ENCODE measurements around the gene PPDPF.
"Not testable (repeated sequence)": the region's sequence is repeated elsewhere in the genome, so short reads cannot be mapped to it uniquely, and the experiment has no call there.

Gene PPDPF

DNA sequence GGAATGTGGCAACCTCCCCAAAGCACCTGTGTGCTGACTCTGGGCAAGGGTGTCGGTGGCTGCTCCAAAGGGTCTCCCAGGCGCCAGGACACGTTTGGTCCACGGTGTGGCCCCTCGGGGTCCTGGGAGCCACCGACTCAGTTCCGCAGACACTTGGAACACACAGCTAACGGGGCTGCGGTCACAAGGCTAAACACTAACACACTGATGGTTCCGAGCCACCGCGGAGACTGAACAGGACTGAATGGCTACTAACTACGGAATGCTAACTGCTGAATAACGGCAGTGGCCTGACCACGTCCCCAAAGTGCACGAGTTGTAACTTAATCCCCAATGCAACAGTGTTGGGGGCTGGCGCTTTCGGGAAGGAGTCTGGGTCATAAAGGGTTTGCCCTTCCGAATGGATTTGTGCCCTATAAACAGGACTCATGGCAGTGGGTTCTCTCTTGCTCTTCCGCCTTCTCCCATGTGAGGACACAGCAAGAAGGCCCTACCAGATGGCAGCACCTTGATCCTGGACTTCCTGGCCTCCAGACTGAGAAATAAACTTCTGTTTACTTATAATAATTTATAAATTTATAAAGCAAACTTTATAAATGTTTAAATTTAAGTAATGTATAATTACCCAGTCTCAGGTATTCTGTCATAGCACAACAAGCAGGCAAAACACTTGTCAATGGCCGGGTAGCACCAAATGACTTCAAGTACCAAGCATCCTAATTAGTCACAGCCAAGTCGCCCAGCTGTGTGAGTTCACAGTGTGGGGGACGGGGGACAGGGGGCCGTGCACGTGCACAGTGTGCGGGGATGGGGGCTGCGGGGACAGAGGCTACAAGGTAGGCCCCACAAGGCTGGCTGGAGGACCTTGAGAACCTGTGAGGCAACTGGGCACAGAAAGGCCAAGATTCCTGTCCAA lies 19.4 kb upstream of the PPDPF start:
- no peak for DNase-seq

DNA sequence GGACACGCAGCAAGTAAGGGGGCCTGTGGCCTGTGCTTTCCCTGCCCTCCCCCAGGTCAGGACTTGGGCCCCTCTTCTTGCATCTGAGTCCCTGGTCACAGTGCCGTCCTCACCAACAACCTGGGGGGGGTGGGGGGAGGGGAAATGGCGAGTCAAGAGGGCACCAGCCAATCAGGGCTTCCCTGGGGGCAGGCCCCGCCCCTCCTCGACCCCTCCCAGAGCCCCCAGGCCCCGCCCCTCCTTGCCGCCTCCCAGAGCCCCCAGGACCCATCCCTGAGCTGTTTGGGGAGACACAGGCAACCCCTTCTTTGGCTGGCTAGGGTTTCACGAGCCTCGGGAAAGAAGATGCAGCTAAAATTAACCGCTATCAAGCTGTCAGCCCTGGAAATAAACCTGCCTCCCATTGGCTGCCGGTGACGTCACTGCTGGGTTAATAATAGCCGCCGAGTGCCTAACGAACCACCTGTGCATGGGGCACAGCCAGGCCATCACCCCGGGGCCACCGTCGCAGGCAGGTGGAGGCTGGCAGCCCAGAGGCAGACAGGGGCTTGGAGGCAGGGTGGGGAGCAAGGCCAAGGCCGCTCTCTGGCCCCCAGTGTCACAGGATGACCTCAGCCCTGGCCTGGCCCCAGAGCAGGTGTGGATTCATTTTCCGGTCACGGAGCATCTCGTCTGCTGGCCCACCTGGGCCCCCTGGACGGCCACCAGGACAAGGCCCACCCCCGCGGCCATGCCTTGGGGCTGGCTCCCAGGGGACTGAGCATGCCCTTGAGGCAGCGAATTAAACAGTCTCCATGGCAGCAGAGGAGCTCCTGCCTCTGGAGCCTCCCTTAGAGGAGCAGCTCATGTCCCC lies 18.5 kb upstream of the PPDPF start:
- DNase-seq: peak; percentile 88

DNA sequence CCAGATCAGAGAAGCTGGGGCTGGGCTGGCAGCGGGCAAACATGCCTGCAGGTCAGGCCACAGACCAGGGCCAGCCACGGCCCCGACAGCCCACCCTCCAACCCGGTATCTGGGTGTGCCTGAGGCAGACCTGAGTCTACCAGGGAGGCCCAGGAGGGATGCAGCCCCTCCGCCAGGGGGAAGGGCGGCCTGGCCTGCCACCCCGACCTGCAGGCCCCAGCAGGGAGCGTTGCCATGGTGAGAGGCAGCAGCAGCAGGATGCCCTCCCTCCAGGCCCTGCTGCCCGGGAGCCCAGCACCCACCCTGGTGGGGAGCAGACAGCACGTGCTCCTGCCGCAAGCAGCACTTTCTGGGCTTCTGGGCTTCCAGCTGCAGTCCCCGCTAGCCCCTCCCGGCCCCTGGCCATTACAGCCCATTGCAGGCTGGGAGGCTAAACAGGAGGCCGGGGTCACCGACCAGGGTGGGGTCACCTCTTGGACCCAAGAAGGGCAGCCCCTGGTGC lies 17.8 kb upstream of the PPDPF start:
- DNase-seq: peak; percentile 88

DNA sequence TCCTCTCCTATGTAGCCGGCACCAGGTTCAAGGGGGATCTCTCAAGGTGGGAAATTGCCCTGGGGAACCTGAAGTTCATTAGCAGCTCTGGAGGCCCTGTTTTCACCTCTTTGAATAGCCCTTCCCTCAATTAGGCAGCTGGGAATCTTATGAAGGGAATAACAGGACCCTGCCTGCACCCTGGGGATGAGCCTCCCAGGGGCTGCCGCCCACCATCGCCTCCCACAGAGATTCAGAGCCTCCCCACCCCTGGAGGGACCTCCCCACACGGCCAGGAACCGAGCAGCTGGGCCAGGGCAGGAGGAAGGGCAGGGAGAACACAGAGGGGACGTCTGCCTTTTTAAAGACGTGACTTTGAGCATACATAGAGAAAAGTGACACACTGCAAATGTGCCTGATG lies 17.0 kb upstream of the PPDPF start:
- no peak for DNase-seq

DNA sequence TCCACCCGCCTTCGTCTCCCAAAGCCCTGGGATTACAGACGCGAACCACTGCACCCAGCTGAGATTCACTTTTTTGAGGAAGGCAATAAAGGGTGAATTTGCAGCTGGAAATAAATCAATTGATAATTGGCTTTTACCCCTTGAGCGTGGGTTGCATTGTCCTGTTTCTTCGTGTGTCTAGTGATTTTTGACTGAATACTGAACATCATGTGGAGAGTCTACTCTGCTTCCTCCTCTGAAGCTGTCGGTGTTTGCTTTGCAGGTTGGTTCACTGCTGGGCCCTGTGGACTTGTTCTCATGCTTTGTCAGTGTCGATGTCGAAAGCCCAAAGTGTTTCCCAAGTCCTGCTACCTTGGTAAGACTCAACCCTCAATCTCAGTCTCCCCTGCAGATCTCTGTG lies 15.9 kb upstream of the PPDPF start:
- no peak for DNase-seq

DNA sequence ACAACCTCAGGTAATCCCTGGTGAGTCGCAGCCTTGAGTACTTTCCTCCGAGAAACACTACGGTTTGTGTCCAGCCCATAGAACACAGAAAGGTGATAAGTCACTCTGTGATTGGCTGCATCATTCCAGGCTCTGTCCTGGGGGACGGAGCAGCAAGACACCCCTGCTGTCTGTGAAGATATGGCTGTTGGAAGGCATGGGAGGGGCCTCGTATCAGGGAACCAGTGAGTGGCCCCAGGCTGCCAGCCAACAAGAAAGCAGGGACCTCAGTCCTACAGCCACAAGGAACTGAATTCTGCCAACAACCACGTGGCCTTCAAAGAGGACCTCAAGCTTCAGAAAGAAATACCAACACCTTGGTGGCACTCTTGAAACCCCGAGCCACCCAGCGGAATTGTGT lies 15.3 kb upstream of the PPDPF start:
- no peak for DNase-seq

DNA sequence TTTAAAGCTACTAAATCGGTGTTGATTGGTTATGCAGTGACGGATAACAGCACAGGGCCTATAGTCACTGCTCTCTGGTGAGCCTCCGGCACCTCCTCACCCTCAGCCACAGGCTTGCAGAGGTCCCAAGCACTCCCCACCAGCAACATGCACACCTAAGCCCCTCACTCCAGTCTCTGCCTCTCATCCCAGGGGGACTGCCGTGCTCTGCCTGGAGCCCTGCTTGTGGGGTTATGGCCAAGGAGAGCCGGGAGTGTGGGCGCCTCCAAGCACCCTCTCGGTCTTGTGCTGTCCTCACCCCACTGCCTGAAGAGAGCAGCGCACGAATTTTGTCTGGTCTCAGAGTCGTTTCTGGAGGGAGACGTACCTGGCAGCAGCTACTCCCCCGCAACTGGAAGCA lies 14.8 kb upstream of the PPDPF start:
- DNase-seq: no peak

DNA sequence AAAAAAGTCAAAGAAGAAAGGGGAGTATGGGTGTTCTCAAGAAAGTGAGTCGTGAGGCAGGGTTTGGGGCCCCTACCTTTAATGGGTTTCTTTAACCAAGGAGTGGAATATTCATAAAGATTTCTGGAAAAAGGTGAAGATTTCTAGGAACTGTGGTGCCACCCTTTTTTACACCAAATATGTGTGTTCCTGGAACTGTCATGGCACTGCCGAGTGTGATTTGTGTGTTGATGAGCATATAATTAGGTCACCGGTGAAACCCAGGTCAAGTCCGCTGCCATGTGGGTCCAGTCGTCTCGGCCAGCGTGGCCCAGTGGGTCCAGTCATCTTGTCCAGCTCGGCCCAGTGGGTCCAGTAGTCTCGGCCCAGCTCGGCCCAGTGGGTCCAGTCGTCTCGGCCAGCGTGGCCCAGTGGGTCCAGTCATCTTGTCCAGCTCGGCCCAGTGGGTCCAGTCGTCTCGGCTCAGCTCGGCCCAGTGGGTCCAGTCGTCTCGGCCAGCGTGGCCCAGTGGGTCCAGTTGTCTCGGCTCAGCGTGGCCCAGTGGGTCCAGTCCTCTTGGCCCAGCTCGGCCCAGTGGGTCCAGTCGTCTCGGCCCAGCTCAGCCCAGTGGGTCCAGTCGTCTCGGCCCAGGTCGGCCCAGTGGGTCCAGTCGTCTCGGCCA lies 13.4 kb upstream of the PPDPF start:
- DNase-seq: no peak

DNA sequence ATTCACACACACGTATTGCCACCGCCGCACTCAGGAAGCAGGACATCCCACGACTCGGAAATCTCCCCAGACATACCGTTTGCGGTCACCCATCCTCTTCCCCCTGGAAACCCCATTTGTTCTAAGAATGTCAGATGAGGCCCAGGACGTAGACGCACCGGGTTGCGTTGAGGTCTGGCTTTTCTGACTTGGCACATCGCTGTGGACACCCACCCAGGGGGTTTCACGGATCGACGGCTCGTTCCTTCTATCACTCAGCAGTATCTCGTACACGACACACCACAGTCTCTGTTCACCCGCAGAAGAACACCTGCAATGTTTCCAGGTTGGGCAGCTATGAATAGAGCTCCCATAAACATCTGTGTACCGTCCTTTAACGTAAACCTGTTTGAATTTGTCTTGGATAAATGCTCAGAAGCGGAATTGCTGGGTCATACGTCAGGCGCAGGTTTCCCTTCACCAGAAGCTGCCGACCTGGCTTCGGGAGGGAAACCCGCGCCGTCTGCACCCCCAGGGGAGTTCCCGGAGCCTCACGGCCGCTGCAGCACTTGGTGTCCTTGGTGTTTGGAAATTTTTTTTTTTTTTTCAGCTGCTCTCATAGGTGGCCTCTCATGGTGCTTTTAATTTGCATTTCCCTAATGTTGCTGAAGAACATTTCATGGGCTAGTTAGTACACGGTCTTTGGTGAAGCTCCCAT lies 12.3 kb upstream of the PPDPF start:
- peak; percentile 35 for DNase-seq

DNA sequence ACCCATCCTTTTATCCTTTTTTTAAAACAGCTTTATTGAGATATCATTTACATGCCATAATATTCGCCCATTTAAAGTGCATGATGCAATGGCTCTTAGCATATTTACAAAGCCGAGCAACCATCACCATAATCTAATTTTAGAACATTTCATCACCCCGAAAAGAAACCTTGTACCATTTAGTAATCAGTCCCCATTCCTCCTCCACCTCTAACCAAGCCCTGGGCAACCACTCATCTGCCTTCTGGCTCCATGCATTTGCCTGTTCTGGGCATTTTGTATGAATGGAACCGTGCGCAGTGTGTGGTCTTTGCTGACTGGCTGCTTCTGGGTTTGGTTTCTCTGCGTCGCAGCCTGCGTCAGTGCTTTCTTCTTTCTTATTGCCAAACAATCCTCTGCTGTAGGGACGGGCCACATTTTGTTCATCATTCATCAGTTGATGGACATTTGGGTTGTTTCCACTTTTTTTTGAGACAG lies 11.4 kb upstream of the PPDPF start:
- peak; percentile 25 for DNase-seq

DNA sequence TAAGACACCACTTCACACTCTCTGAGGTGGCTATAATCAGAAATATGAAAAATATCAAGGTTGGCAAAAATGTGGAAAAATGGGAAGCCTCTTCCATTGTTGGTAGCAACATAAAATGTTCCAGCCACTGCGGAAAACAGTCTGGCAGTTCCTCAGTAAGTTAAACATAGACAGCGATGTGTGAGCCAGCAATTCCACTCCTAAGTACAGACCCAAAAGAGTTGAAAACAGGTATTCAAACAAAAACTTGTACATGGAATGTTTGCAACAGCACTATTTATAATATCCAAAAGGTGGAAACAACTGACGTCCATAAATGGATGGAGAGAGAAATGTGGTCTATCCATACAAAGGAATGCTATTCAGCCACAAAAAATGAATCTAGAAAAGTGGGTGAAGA lies 7.4 kb upstream of the PPDPF start:
- DNase-seq: no peak

DNA sequence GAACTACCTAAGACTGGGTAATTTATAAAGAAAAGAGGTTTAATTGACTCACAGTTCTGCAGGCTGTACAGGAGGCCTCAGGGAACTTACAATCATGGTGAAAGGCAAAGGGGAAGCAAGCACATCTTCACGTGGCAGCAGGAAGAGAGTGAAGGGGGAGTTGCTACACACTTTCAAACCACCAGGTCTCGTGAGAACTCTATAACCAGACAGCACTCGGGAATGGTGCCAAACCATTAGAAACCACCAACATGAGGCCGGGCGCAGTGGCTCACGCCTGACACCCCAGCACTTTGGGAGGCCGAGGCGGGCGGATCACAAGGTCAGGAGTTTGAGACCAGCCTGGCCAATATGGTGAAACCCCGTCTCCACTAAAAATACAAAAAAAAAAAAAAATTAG lies 6.0 kb upstream of the PPDPF start:
- DNase-seq: not testable (repeated sequence)

DNA sequence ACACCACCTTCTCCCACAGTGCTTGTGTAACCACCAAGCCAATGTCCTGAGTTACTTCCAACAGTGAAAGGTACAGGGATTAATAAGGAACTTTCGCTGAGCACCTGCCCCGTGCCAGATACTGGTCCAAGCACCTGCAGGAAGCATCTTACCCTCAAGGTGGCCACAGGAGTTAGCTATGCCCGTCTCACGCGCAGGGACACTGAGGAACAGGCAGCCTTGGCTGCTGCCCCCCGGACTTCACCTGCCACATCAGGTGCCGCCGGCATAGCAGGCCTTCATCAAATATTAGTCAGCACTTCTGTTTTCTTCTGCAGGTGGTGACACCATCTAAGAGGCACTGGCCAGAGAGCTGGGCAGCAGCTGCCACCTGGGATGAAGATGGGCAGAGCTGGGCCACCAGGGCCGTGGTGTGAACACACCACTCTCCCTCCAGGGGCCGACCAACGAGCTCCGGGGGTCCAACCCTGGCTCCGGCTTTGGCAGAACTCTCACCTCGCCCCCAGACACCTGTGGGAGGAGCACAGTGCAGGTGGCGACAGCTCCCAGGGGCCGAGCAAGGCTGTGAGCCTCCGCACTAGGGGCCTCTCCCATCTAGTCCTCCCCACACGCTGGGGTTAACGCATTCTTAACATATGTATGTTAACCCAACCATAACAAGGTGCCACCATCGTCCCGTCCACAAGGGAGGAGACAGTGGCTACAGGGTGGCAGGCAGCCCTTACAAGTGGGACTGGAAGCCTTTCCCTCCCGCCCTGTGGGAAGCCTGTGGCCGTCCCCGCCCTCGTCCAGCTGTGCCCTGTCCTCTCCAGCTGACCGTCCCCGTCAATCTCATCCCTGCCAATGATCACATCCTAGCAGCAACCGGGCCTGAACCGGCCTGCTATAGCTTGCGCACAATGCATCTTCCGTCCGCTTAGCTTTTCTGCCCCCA lies 2.9 kb upstream of the PPDPF start:
- no peak for DNase-seq

DNA sequence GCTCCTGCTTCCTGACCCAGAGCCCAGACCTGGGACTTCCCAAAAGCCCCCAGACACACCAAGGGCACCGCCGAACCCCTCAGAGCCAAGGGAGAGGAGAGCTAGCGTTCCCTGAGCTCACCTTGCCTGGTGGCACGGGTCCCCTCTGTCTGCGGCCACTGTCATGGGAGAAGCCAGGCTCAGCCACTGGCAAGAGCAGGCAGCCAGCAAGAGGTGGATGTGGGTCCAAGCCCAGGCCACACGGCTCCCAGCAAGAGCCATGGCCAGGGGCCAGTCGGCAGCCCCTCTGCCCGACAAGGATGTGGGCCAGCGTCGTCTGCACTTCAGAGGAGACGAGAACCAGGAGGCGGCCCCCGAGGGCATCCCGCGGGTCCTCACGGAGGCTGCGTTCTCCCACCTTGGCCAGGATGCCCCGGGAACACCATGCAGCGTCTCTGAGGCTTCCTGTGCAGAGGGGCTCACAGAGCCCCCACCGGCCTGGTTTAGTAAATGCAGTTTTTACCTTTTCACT lies 2.2 kb upstream of the PPDPF start:
- DNase-seq: no peak

DNA sequence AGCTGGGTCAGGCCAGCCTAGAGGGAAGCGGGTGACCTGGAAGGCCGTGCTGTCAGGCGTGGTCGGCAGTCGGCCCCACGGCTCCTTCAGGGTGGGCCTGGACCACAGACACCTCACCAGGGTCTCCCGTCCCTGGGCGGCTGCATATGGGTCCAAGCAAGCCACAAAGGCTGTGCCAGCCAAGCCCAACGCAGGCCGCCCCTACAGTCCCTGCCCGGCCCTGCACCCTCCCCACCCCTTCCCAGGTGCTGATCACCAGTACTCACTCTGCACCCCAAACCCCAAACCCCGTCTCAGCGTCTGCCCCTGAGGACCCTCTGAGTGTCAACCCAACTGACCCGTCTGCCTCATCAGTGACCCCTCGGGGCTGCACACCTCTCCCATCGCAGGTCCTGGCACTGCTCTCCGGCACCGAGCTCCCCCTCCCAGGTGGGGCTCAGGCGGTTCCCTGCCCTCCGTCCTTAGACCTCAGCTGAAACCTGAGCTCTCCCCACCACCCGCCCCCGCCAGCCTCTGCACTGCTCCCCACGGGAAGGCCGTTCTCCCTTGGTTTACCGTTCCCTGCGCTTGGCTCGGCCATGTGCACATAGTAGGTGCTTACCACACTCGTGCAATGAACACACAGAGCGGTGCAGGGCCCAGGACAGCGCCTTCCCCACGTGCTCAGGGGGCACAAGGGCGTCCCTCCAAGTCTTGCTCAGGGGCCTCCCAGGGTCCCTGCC lies 1.5 kb upstream of the PPDPF start:
- no peak for DNase-seq

DNA sequence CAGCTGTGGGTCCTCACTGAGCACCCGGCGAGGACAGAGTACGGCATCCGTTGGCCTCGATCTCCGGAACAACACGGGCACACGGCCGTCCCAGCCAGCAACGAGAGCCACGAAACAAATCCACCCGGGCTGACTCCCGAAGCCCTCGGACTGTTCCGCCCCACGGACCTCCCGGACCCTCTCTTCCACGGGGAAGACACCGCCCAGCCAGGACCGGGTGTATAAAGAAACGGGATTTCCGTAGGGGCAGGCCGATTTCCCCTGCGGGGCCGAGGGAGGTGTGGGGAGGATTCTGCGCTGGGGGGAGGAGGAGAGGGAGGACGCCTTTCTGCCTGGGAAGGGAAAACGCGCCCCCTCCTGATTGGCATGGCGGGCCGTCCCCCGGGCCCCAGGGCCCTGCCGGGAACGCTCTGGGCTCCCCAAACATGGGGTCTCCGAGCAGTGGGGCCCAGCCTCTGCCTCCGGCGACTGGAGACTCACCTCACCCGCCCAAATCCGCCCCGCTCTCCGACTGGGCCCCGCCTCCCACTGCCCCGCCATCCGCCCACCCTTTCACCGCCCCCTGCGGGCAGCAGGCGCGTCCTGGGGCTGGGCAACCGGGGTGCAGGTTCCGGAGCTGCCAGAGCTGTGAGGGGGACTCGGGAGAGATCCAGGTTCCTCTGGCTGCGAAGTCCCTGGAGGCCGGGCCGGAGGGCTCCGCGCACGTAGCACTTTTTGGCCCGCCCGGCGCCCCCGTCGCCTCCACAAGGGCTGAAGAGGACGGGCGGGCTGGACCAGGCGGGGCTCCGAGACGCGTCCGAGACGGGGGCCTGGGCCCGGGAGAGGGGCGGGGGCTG lies 679 bp upstream of the PPDPF start:
- peak; percentile 79 for DNase-seq

DNA sequence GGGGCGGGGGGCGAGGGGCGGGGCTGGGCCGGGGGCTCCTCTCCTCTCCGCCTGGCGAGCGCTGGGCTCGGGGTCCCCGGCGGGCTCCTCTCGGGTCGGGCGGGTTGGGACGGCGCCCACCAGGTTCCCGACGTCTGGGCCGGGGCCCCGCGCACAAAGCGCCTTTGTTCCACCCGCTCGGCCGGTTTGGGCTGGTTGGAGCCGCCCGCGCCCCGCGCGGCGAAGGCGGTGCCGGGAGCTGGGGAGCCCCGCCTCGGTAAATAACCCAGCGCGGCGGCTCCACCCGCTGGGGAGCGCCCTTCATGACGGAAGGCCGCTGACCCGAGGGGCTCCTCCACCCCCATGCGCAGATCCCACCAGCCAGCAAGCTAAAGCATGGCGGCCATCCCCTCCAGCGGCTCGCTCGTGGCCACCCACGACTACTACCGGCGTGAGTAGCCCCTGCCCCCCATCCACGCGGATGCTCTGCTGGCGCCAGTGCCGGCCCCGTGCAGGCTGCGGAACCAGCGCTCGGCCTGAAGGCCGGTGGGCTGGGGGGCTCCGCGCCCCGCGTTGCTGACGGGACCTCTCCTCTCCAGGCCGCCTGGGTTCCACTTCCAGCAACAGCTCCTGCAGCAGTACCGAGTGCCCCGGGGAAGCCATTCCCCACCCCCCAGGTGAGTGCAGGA lies 503 bp downstream of the PPDPF start:
- peak; percentile 79 for DNase-seq

DNA sequence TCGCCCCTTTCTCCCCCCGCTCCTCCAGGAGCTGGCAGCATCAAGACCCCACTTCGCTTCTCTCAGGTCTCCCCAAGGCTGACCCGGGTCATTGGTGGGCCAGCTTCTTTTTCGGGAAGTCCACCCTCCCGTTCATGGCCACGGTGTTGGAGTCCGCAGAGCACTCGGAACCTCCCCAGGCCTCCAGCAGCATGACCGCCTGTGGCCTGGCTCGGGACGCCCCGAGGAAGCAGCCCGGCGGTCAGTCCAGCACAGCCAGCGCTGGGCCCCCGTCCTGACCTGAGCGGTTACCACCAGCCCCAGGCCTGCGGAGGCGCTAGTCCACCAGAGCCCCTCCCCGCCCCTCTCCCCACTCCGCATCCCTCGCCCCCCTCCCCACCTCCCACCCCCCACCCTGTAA lies 1.0 kb downstream of the PPDPF start:
- DNase-seq: no peak

All from NCI-H345 (cell line).